ENCODE results near the gene CARD11.

The CARD11 gene

GRCh38 chr7:2968616-2969397 lies 74.9 kb downstream of the CARD11 start:
- no peak overlapping the region for H3K27ac ChIP-seq
- no peak for TF ChIP-seq CTCF (conservative IDR thresholded peaks at IDR 0.05)

GRCh38 chr7:2968176-2968575 lies 75.5 kb downstream of the CARD11 start:
- TF ChIP-seq CTCF (conservative IDR thresholded peaks at IDR 0.05): no peak
- no peak overlapping the region for H3K27ac ChIP-seq

GRCh38 chr7:2967705-2968104 lies 76.0 kb downstream of the CARD11 start:
- TF ChIP-seq CTCF (conservative IDR thresholded peaks at IDR 0.05): no peak
- no peak overlapping the region for H3K27ac ChIP-seq

- no peak overlapping the region for H3K27ac ChIP-seq
- no peak for TF ChIP-seq CTCF (conservative IDR thresholded peaks at IDR 0.05)
Measured at GRCh38 chr7:2967253-2967652, 76.4 kb downstream of the CARD11 start.

GRCh38 chr7:2966466-2967078 lies 77.1 kb downstream of the CARD11 start:
- no peak overlapping the region for H3K27ac ChIP-seq
- TF ChIP-seq CTCF (conservative IDR thresholded peaks at IDR 0.05): no peak

GRCh38 chr7:2965745-2966270 lies 77.9 kb downstream of the CARD11 start:
- TF ChIP-seq CTCF (conservative IDR thresholded peaks at IDR 0.05): no peak
- no peak overlapping the region for H3K27ac ChIP-seq

- no peak overlapping the region for H3K27ac ChIP-seq
- TF ChIP-seq CTCF (conservative IDR thresholded peaks at IDR 0.05): no peak
Measured at GRCh38 chr7:2965301-2965700, 78.4 kb downstream of the CARD11 start.

All from VCaP (cell line).